Left ventricle myocardium inferior (tissue), 1 donor: ENCODE data around the gene PCBP2. TPM values are rescaled to one million over a fixed set of nuclear protein-coding genes. Genes with fewer than 3 reads are reported as not detected.
"Not testable (repeated sequence)": the region's sequence is repeated elsewhere in the genome, so short reads cannot be mapped to it uniquely, and the experiment has no call there.

ENCODE experiments used
- DNase-seq: peaks from one replicate; pipeline ENCODE4 v3.0.0-alpha.2; 2020
- H3K27ac ChIP-seq: fragments of 200-600 bp; replicated peaks from 2 replicates; pipeline ENCODE4 v1.8.0; 2021
- H3K27me3 ChIP-seq: fragments of 200-600 bp; 2 replicates; pipeline ENCODE4 v1.8.0; 2021; ENCODE audit warnings: low read depth
- H3K36me3 ChIP-seq: fragments of 200-600 bp; 2 replicates; pipeline ENCODE4 v1.8.0; 2021
- H3K4me1 ChIP-seq: fragments of 200-600 bp; 2 replicates; pipeline ENCODE4 v1.8.0; 2021
- H3K4me3 ChIP-seq: fragments of 200-600 bp; 2 replicates; pipeline ENCODE4 v1.8.0; 2021; ENCODE audit warnings: mild to moderate bottlenecking, moderate library complexity
- H3K9me3 ChIP-seq: fragments of 200-600 bp; replicated peaks from 2 replicates; pipeline ENCODE4 v1.8.0; 2021
- intact Hi-C: fragments of 100-400 bp; cut with micrococcal nuclease; formaldehyde crosslinking; loops from one replicate; pipeline ENCODE4 v1.11.0; 2022
- long read RNA-seq: library from polyadenylated mRNA; unstranded; transcript quantifications from one replicate; pipeline ENCODE4 v2.0.0, GENCODE V29; 2021
- total RNA-seq: library from RNA; stranded (reverse); fragmentation: NEBNext Ultra II Directional; extraction: Animal tissue kit (Norgen Biotek cat#: 25700); gene quantifications from one replicate; pipeline ENCODE4 v1.2.1, GENCODE V29; 2021
- TF ChIP-seq, protein P1 (sequence below): fragments of 200-600 bp; IDR thresholded peaks from 2 replicates; pipeline ENCODE4 v1.8.0; 2021; ENCODE audit warnings: antibody characterized with exemption, mild to moderate bottlenecking, borderline replicate concordance
- donor health status: DM: no; HTN: yes; CAD: no; lungs with severe emphysema.

The PCBP2 gene
- total RNA-seq, result 530 TPM
- long read RNA-seq, transcript PCBP2-202 (15 exons, 1,814 nt), result minor isoform, 14 of 170 reads
- long read RNA-seq, transcript PCBP2-201 (14 exons, 1,730 nt), result minor isoform, 12 of 170 reads
- long read RNA-seq, transcript PCBP2-207 (15 exons, 1,457 nt), result major isoform, 20 of 170 reads
- long read RNA-seq, transcript PCBP2-203 (13 exons, 3,026 nt), result minor isoform, 11 of 170 reads
- long read RNA-seq, partial matches to known transcripts, result 36 of 170 reads
- long read RNA-seq, other reads (novel, unspliced or antisense), result 56 of 170 reads

DNA sequence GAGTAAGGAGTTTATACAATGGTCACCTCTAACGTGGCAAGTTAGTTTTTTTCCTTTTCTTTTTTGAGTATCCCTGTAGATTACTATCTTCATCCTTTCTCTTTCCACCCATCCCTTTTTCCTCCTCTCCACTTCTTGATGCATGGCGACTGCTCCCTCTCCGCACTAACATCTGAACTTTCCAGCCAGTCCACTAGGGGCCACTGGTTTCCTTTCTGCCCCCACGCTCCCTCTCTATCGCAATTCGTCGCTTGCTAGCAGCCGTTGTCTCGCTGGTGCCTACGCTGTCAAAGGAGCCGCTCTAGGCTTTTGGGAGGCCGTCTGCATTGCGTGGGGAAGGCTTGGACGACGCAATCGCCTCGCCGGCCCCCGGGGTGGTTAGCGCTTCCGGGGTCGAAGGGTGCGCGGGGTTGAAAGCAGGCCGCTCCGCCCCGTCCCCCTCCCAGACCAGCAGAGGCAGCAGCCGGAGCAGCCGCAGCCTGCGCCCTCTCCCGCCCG is at the start of gene PCBP2:
Gene PCBP2, plus strand, starts transcription at position 442 of the 498 bp plus-strand sequence. CDS start 2,699 bp downstream, outside the sequence.
- H3K27ac ChIP-seq, result peak within 1 kb of the TSS; percentile 97
- H3K36me3 ChIP-seq, result peaks cover 32% of the 10 kb centered on the region
- peak within 1 kb of the TSS; percentile 77 for H3K4me3 ChIP-seq
- H3K27me3 ChIP-seq, result no peaks in the 10 kb centered on the region
- TF ChIP-seq, protein P1, sequence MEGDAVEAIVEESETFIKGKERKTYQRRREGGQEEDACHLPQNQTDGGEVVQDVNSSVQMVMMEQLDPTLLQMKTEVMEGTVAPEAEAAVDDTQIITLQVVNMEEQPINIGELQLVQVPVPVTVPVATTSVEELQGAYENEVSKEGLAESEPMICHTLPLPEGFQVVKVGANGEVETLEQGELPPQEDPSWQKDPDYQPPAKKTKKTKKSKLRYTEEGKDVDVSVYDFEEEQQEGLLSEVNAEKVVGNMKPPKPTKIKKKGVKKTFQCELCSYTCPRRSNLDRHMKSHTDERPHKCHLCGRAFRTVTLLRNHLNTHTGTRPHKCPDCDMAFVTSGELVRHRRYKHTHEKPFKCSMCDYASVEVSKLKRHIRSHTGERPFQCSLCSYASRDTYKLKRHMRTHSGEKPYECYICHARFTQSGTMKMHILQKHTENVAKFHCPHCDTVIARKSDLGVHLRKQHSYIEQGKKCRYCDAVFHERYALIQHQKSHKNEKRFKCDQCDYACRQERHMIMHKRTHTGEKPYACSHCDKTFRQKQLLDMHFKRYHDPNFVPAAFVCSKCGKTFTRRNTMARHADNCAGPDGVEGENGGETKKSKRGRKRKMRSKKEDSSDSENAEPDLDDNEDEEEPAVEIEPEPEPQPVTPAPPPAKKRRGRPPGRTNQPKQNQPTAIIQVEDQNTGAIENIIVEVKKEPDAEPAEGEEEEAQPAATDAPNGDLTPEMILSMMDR, result peak; percentile 94
- peaks cover 52% of the 10 kb centered on the region for H3K4me1 ChIP-seq
- DNase-seq, result peak; percentile 98
- H3K9me3 ChIP-seq, result no peaks in the 10 kb centered on the region
- intact Hi-C loops, result no loop called here

DNA sequence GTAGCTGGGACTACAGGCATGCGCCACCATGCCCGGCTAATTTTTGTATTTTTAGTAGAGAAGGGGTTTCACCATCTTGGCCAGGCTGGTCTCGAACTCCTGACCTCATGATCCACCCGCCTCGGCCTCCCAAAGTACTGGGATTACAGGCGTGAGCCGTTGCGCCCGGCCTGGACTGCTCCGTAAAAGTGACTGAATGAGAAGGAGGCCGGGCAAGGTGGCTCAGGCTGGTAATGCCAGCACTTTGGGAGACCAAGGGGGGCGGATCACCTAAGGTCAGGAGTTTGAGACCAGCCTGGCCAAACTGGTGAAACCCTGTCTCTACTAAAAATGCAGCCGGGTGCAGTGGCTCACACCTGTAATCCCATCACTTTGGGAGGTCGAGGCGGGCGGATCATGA is 49.6 kb upstream of the PCBP2 start:
- Histone ChIP-seq H3K36me3 (peaks cover 50% of the 10 kb centered on the region), H3K4me1 (peaks cover 22% of the 10 kb centered on the region)
- DNase-seq, H3K27ac ChIP-seq, H3K27me3 ChIP-seq, H3K4me3 ChIP-seq, intact Hi-C loops, H3K9me3 ChIP-seq: not testable (repeated sequence)

DNA sequence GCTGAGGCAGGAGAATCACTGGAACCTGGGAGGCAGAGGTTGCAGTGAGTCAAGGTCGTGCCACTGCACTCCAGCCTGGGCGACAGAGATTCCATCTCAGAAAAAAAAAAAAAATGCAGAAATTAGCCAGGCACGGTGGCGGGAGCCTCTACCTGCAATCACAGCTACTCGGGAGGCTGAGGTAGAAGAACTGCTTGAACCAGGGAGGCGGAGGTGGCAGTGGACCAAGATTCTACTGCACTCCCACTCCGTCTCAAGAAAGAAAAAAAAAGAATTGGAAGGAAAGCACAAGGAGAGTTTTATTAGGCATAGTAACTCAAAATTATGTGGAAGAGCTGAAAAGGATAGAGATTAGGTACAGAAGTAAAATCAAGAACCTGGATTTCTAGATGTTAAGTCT is 49.0 kb upstream of the PCBP2 start:
- intact Hi-C loops, result no loop called here
- Histone ChIP-seq H3K9me3 (no peaks in the 10 kb centered on the region), H3K27ac (no peak overlapping the region), H3K36me3 (peaks cover 55% of the 10 kb centered on the region), H3K4me1 (peaks cover 19% of the 10 kb centered on the region), H3K4me3 (no peak overlapping the region), H3K27me3 (no peaks in the 10 kb centered on the region)
- no peak for DNase-seq
- TF ChIP-seq, protein P1, result no peak

DNA sequence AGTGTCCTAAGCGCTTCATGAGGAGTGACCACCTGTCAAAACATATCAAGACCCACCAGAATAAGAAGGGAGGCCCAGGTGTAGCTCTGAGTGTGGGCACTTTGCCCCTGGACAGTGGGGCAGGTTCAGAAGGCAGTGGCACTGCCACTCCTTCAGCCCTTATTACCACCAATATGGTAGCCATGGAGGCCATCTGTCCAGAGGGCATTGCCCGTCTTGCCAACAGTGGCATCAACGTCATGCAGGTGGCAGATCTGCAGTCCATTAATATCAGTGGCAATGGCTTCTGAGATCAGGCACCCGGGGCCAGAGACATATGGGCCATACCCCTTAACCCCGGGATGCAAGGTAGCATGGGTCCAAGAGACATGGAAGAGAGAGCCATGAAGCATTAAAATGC is 41.0 kb upstream of the PCBP2 start:
- DNase-seq, result no peak
- Histone ChIP-seq H3K9me3 (no peaks in the 10 kb centered on the region), H3K36me3 (peaks cover 64% of the 10 kb centered on the region), H3K4me3 (no peak overlapping the region), H3K4me1 (peaks cover 44% of the 10 kb centered on the region), H3K27ac (no peak overlapping the region), H3K27me3 (no peaks in the 10 kb centered on the region)
- TF ChIP-seq, protein P1, result no peak
- intact Hi-C loops, result no loop called here

DNA sequence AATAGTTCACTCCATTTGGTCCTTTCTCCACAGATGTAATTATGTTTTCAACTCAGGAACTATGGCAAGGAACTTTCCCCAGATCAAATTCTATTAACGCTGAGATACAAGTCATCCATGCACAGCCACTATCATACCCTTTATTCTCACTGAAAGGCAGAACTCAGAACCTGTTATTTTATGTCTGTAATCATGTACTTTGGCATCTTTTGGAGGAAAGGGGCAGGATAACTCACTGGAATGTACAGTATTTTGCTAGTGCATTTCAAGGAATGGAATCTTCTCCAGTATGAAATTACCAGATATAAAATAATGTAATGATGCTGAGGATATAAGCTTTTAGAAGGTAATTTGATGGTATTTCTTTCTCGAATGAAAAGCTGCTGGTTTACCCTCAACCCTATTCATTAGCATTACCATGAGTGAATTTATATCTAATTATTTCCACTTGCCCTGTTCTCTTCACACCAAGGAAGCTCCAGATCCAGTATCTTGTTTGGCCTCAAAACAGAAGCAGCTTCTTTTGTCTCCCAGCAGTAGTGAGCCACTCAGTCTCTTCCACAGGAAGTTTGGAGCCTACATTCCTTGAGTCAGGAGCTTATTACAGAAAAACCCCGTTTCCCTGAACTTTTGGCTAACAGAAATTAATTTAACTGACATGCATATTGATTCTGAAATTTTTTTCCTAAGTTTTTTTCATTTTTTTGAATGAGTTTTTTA is 38.3 kb upstream of the PCBP2 start:
- Histone ChIP-seq H3K4me3 (no peak overlapping the region), H3K27me3 (no peaks in the 10 kb centered on the region), H3K9me3 (no peaks in the 10 kb centered on the region), H3K36me3 (peaks cover 39% of the 10 kb centered on the region), H3K27ac (peak overlapping the region; percentile 65), H3K4me1 (peaks cover 45% of the 10 kb centered on the region)
- intact Hi-C loops, result no loop called here
- no peak for DNase-seq
- TF ChIP-seq, protein P1, result no peak
